Activated CD8-positive, alpha-beta T cell treated with anti-CD3 and anti-CD28 coated beads for 36 hours (primary cell): ENCODE data around the gene GJB2. TPM values are rescaled to one million over a fixed set of nuclear protein-coding genes. Genes with fewer than 3 reads are reported as not detected.
A peak's percentile ranks its signal among the peaks of the same experiment; 100 is the strongest.

ENCODE experiments used
- ATAC-seq: fragments of 200-7000 bp; cut with Tn5 transposase; one replicate; pipeline ENCODE4 v1.10.0; 2021; ENCODE audit warnings: mild to moderate bottlenecking, moderate library complexity
- CTCF ChIA-PET: fragments of 350-600 bp; sonication (Branson Sonifier 250); formaldehyde crosslinking; loops from one replicate; lab custom pipeline; 2021; ENCODE audit warnings: antibody characterized with exemption; lab: Charles Lee
- POLR2A ChIA-PET: fragments of 350-600 bp; sonication (Branson Sonifier 250); formaldehyde crosslinking; loops from one replicate; lab custom pipeline; 2021; ENCODE audit warnings: antibody characterized with exemption; lab: Charles Lee
- DNase-seq: peaks from one replicate; pipeline ENCODE4 v3.0.0-alpha.2; 2020
- H3K27ac Mint-ChIP-seq: one replicate; pipeline ENCODE4 v1.8.0; 2021; ENCODE audit warnings: mild to moderate bottlenecking, mixed read lengths
- H3K27me3 Mint-ChIP-seq: one replicate; pipeline ENCODE4 v1.8.0; 2021; ENCODE audit warnings: mixed read lengths
- H3K36me3 Mint-ChIP-seq: one replicate; pipeline ENCODE4 v1.8.0; 2021; ENCODE audit warnings: low read depth, mixed read lengths
- H3K4me1 Mint-ChIP-seq: one replicate; pipeline ENCODE4 v1.8.0; 2021; ENCODE audit warnings: low read depth, mixed read lengths
- H3K4me3 Mint-ChIP-seq: one replicate; pipeline ENCODE4 v1.8.0; 2021; ENCODE audit warnings: mild to moderate bottlenecking, moderate library complexity, mixed read lengths
- H3K9me3 Mint-ChIP-seq: one replicate; pipeline ENCODE4 v1.8.0; 2021; ENCODE audit warnings: mixed read lengths
- CTCF ChIP-seq: fragments of 200-600 bp; IDR thresholded peaks from one replicate; pipeline ENCODE4 v1.8.0; 2022; ENCODE audit warnings: antibody characterized with exemption, mild to moderate bottlenecking
- intact Hi-C: fragments of 100-400 bp; cut with micrococcal nuclease; formaldehyde crosslinking; loops from one replicate; pipeline ENCODE4 v1.10.0; 2022
- total RNA-seq, 2 experiments: library from RNA; stranded (reverse); gene quantifications; one replicate each; pipeline ENCODE4 v1.2.3, GENCODE V29; 2021

Gene GJB2
- total RNA-seq, 2 experiments from 2014 or later = 0.83 to 1.1 TPM

- DNase-seq = peak; percentile 36
- Mint-ChIP-seq H3K4me3 (peak overlapping the region; percentile 78), H3K27ac (peak overlapping the region; percentile 76), H3K9me3 (no peaks in the 10 kb centered on the region), H3K36me3 (no peaks in the 10 kb centered on the region), H3K27me3 (peaks cover 33% of the 10 kb centered on the region), H3K4me1 (peaks cover 10% of the 10 kb centered on the region)
- ATAC-seq = peak; percentile 40
- ChIA-PET CTCF (interaction anchor here (2.0 kb wide), 1 partner anchor 34 kb away, joined by 7 read pairs; no protein-coding TSS in a partner anchor), POLR2A (interaction anchor here (0.6 kb wide), 1 partner anchor 157 kb away, joined by 3 read pairs; no protein-coding TSS in a partner anchor)
- intact Hi-C loops = no loop called here
- TF ChIP-seq CTCF = no peak
Measured at GRCh38 chr13:20230913-20231838, 38.4 kb upstream of the GJB2 start.

- DNase-seq (no peak), ATAC-seq (no peak)
- no peak overlapping the region for H3K27ac Mint-ChIP-seq
- H3K4me1 Mint-ChIP-seq = peaks cover 10% of the 10 kb centered on the region
- ChIA-PET CTCF (interaction anchor here (1.1 kb wide), 1 partner anchor 601 kb away, joined by 4 read pairs; no protein-coding TSS in a partner anchor), POLR2A (interaction anchor here (0.5 to 0.6 kb wide), 3 partner anchors 18 to 355 kb away, joined by 3 read pairs; no protein-coding TSS in a partner anchor)
- no peak overlapping the region for H3K4me3 Mint-ChIP-seq
- H3K36me3 Mint-ChIP-seq = no peaks in the 10 kb centered on the region
- H3K9me3 Mint-ChIP-seq = no peaks in the 10 kb centered on the region
- TF ChIP-seq CTCF = no peak
- peaks cover 23% of the 10 kb centered on the region for H3K27me3 Mint-ChIP-seq
- intact Hi-C loops = no loop called here
Measured at GRCh38 chr13:20227730-20228129, 35.0 kb upstream of the GJB2 start.

- intact Hi-C loops = no loop called here
- Mint-ChIP-seq H3K27me3 (peaks cover 23% of the 10 kb centered on the region), H3K36me3 (no peaks in the 10 kb centered on the region), H3K4me3 (no peak overlapping the region), H3K9me3 (no peaks in the 10 kb centered on the region), H3K4me1 (peaks cover 10% of the 10 kb centered on the region), H3K27ac (no peak overlapping the region)
- ChIA-PET POLR2A (interaction anchor here (0.6 kb wide), 1 partner anchor 18 kb away, joined by 3 read pairs; no protein-coding TSS in a partner anchor), CTCF (interaction anchor here (1.1 kb wide), 1 partner anchor 601 kb away, joined by 4 read pairs; no protein-coding TSS in a partner anchor)
- DNase-seq (no peak), ATAC-seq (no peak)
- TF ChIP-seq CTCF = no peak
Measured at GRCh38 chr13:20227288-20227687, 34.5 kb upstream of the GJB2 start.

- no peak overlapping the region for H3K27ac Mint-ChIP-seq
- TF ChIP-seq CTCF = no peak
- CTCF ChIA-PET = no interaction called here
- ATAC-seq (no peak), DNase-seq (no peak)
- no peaks in the 10 kb centered on the region for H3K36me3 Mint-ChIP-seq
- H3K9me3 Mint-ChIP-seq = no peaks in the 10 kb centered on the region
- no peak overlapping the region for H3K4me3 Mint-ChIP-seq
- intact Hi-C loops = no loop called here
- peaks cover 20% of the 10 kb centered on the region for H3K4me1 Mint-ChIP-seq
- H3K27me3 Mint-ChIP-seq = peaks cover 2% of the 10 kb centered on the region
- POLR2A ChIA-PET = no interaction called here
Measured at GRCh38 chr13:20222553-20222952, 29.8 kb upstream of the GJB2 start.

GRCh38 chr13:20221772-20222171 lies 29.0 kb upstream of the GJB2 start:
- Mint-ChIP-seq H3K4me3 (no peak overlapping the region), H3K36me3 (no peaks in the 10 kb centered on the region), H3K4me1 (peaks cover 20% of the 10 kb centered on the region), H3K9me3 (no peaks in the 10 kb centered on the region), H3K27me3 (peaks cover 2% of the 10 kb centered on the region), H3K27ac (no peak overlapping the region)
- CTCF ChIA-PET = no interaction called here
- DNase-seq (no peak), ATAC-seq (no peak)
- POLR2A ChIA-PET = no interaction called here
- intact Hi-C loops = no loop called here
- no peak for TF ChIP-seq CTCF
